Measurements from ENCODE around the gene GPD1.
"Not testable (repeated sequence)": the region's sequence is repeated elsewhere in the genome, so short reads cannot be mapped to it uniquely, and the experiment has no call there.

GPD1 gene

GRCh38 chr12:50074936-50075807 is 28.6 kb upstream of the GPD1 start:
- peak; percentile 79 for DNase-seq

GRCh38 chr12:50075808-50076170 is 28.0 kb upstream of the GPD1 start:
- no peak for DNase-seq

GRCh38 chr12:50077099-50077498 is 26.7 kb upstream of the GPD1 start:
- no peak for DNase-seq

GRCh38 chr12:50078281-50078680 is 25.5 kb upstream of the GPD1 start:
- no peak for DNase-seq

GRCh38 chr12:50079771-50080170 is 24.0 kb upstream of the GPD1 start:
- DNase-seq: no peak

GRCh38 chr12:50081096-50081808 is 22.6 kb upstream of the GPD1 start:
- no peak for DNase-seq

GRCh38 chr12:50082644-50083043 is 21.2 kb upstream of the GPD1 start:
- DNase-seq: no peak

GRCh38 chr12:50083301-50083700 is 20.5 kb upstream of the GPD1 start:
- DNase-seq: no peak

- not testable (repeated sequence) for DNase-seq
Observed at GRCh38 chr12:50084409-50084774, 19.4 kb upstream of the GPD1 start.

- DNase-seq: peak; percentile 93
Observed at GRCh38 chr12:50084775-50085614, 18.8 kb upstream of the GPD1 start, which contains the start of gene SMARCD1. SMARCD1 (plus strand) TSS chr12:50085342; CDS start chr12:50085370, 28 bp downstream.

GRCh38 chr12:50085615-50086072 is 18.2 kb upstream of the GPD1 start:
- DNase-seq: peak; percentile 9

GRCh38 chr12:50086148-50086547 is 17.7 kb upstream of the GPD1 start:
- DNase-seq: no peak

- DNase-seq: no peak
Observed at GRCh38 chr12:50087151-50087550, 16.7 kb upstream of the GPD1 start.

GRCh38 chr12:50087995-50088394 is 15.8 kb upstream of the GPD1 start:
- DNase-seq: no peak

GRCh38 chr12:50088577-50089335 is 15.1 kb upstream of the GPD1 start:
- peak; percentile 68 for DNase-seq

GRCh38 chr12:50089730-50090129 is 14.1 kb upstream of the GPD1 start:
- no peak for DNase-seq

GRCh38 chr12:50090391-50090790 is 13.4 kb upstream of the GPD1 start:
- DNase-seq: no peak

GRCh38 chr12:50097952-50098351 is 5.9 kb upstream of the GPD1 start:
- no peak for DNase-seq

- no peak for DNase-seq
Observed at GRCh38 chr12:50099302-50100008, 4.4 kb upstream of the GPD1 start.

- no peak for DNase-seq
Observed at GRCh38 chr12:50100561-50100960, 3.2 kb upstream of the GPD1 start.

- DNase-seq: peak; percentile 14
Observed at GRCh38 chr12:50101663-50102062, 2.1 kb upstream of the GPD1 start.

GRCh38 chr12:50102131-50102531 is 1.7 kb upstream of the GPD1 start:
- no peak for DNase-seq

All from hematopoietic multipotent progenitor cell treated with erythropoietin and hydrocortisone succinate and interleukin-3 and kit ligand, for 8 days (in vitro differentiated cells).